ENCODE results near the gene MMP20. TPM values are rescaled to one million over a fixed set of nuclear protein-coding genes. Genes with fewer than 3 reads are reported as not detected.
"Not testable (repeated sequence)": the region's sequence is repeated elsewhere in the genome, so short reads cannot be mapped to it uniquely, and the experiment has no call there.

The MMP20 gene, protein sequence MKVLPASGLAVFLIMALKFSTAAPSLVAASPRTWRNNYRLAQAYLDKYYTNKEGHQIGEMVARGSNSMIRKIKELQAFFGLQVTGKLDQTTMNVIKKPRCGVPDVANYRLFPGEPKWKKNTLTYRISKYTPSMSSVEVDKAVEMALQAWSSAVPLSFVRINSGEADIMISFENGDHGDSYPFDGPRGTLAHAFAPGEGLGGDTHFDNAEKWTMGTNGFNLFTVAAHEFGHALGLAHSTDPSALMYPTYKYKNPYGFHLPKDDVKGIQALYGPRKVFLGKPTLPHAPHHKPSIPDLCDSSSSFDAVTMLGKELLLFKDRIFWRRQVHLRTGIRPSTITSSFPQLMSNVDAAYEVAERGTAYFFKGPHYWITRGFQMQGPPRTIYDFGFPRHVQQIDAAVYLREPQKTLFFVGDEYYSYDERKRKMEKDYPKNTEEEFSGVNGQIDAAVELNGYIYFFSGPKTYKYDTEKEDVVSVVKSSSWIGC
- total RNA-seq = not detected
- long read RNA-seq = 0 reads

DNA sequence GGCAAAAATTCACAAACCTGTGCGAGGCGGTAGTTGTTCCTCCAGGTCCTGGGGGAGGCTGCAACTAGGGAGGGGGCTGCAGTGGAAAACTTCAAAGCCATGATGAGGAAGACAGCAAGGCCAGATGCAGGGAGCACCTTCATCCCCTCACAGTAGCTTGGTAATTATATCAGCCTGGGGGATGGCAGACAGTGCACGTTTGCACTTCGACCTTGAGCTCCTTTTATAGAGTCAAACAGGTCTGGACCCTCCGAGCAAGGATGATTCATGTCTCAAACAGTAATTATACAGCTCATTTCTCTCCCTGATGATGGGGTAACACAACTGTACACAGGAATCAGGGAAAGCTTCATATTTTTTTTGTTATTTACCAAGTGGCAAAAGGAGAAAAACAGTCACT is at the start of gene MMP20:
TSS of gene MMP20 (minus strand) at position 156 of the 400 bp plus-strand sequence. CDS start at position 143, 13 bp downstream.
- DNase-seq (ENCODE audit: low spot score) = no peak

DNA sequence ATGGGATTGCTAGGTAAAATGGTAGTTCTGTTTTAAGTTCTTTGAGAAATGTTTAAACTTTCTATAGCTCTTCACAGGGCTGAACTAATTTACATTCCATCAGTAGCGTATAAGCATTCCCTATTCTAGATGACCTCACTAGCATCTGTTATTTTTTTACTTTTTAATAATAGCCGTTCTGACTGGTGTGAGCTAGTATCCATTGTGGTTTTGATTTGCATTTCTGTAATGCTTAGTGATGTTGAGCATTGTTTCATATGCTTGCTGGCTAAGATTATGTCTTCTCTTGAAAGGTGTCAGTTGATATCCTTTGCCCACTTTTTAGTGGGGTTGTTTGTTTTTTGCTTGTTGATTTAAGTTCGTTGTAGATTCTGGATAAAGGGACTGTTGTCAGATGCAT is 44.5 kb upstream of the MMP20 start:
- no peak for DNase-seq (ENCODE audit: low spot score)

DNA sequence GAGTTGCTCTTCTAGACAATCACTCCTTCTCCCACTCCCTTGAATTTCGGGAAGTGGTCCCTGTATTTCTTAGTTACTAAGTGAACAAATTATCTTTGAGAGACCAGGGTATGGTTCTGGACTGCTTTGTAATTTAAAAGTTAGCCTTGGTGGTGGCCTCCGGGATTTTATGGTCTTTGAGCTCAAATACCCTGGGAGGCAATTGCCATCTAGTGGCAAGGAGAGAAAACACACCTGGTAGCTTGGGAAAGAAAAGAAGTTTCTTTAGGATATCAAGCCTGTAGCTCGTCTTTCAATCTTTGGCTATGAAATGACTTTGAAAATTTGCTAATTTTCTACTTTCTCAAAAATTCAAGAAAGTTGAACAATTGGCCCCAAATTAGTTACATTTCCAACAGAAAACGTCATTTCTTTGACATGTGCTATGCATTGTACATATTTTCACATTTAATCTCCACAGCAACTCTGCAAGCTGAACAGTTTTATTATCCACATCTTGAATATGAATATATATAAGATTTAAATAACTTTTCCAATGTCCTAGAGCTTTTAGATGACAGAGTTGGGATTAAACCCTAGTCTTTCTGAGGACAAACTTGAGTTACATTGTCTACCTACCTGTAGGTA is 41.3 kb upstream of the MMP20 start:
- no peak for DNase-seq (ENCODE audit: low spot score)

DNA sequence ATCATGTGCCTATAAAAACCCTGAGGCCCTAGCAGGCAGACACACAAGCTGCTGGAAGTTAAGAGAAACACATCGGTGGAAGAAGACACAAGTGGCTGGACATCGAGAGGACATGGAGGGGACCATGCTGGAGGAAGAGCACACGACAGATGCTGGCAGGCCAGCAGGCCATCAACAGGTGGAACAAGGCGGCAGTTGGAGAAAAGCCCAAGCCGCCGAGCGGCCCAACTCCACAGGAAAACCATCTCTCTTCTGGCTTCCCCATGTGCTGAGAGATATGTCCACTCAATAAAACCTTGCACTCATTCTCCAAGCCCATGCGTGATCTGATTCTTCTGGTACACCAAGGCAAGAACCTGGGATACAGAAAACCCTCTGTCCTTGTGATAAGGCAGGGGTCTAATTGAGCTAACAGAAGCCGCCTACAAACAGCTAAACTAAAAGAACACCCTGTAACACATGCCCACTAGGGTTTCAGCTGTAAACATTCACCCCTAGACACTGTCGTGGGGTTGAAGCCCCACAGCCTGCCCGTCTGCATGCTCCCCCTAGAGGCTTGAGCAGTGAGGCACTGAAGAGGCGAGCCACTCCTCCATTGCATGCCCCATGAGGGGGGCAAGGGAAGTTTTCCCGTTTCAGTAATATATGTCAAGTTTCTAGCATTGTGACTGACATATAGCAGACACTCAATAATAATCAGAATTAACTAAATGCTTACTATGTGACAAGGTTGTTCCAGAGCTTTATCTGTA is 39.0 kb upstream of the MMP20 start:
- no peak for DNase-seq (ENCODE audit: low spot score)

DNA sequence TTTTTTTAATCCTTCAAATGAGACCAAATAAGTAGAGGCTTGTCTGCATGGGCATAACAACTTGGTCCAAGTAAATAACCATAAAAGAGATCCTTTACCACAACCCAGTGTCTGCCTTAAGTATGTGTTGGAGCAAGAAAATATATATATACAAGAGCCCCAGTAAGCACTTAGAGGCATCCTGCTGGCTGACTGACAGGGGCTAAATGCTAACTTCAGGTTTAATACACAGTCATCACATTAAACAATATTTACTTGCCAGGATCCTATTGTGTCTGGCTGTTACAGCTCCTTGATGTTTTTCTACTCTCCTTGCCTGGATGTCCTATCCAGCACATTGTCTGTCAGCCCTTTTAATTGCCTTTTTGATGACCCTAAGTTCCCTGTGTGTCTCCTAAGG is 37.5 kb upstream of the MMP20 start:
- no peak for DNase-seq (ENCODE audit: low spot score)

DNA sequence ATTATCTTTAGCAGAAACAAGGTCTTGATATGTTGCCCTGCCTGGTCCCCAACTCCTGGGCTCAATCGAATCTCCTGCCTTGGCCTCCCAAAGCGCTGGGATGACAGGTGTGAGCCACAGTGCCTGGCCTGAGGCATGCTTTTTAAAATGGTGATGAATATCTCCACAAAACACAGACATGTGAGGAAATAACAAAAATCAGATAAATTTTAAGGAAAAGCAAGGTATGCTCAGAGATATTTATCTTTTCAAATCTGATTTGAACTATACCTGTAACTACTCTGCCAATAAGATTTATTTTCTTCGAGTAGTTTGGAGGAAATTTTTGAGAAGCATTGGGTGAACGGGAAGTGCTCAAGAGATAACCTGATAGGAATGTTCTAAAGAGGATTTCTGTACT is 35.9 kb upstream of the MMP20 start:
- DNase-seq (ENCODE audit: low spot score) = no peak

DNA sequence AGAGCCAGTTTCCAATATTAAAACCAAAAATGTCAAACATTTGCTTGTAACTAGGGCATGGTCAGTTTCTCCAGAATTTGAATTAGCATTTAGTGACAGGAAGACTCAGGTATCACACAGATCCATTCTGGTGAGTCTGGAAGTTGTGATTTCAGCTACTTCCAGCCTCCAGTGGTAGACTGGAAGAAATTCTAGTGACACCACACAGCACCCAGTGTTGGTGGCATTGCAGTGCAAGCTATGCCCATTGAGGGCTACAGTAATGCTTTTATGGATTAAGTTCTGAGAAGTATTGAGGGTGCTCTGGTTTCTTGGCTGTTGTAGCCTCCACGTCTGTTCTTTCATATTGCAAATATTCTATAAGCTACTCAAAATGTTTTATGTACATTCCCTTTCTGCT is 31.4 kb upstream of the MMP20 start:
- no peak for DNase-seq (ENCODE audit: low spot score)

DNA sequence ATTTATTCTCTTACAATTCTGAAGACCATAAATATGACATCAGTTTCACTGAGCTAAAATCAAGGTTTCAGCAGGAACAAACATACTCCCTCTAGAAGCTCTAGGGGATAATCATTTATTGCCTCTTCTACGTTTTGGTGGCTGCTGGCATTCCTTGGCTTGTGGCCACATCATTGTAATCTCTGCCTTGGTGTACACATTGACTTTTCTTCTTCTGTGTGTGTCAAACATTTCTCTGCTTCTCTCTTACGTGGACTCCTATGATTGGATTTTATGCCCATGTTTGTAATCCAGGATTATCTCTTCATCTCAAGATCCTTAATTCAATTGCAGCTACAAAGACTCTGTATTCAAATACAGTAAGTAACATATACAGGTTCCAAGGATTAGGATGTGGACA is 30.4 kb upstream of the MMP20 start:
- DNase-seq (ENCODE audit: low spot score) = no peak

DNA sequence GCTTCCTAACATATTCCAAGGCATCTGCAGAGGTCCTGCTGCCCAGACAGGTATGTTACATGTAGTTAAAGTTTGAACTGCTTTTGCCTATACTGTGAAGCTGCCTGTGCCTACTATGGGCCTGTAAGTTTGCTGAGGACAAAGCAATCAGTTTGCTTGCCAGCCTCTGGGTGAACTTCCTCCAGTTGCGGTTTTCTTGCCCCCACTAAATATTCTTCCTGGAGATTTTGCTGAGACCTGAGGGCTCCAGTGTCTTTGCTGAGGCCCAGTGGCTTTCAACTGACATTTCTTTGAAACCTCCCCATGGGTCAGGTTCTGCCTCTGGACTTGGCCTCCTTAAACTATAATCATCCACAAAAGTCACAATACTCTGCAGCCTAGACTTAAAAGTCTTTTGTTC is 29.6 kb upstream of the MMP20 start:
- no peak for DNase-seq (ENCODE audit: low spot score)

DNA sequence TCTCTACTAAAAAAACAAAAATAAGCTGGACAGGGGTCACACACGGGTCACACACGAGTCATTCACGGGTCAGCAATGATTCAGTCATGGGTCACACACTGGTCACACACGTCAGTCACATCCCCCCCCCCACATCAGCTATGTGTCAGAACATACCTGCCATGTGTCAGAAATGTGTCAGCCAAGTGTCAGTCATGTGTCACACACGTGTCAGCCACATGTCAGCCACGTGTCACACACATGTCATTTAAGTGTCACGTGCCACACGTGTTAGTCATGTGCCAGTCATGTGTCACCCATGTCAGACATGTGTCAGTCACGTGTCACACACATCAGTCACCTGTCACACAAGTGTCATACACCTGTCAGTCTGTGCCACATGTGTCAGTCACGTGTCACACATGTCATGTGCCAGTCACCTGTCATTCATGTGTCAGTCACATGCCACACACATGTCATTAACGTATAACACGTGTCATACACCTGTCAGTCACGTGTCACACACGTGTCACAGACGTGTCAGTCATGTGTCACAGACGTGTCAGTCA is 28.7 kb upstream of the MMP20 start:
- DNase-seq (ENCODE audit: low spot score) = no peak

DNA sequence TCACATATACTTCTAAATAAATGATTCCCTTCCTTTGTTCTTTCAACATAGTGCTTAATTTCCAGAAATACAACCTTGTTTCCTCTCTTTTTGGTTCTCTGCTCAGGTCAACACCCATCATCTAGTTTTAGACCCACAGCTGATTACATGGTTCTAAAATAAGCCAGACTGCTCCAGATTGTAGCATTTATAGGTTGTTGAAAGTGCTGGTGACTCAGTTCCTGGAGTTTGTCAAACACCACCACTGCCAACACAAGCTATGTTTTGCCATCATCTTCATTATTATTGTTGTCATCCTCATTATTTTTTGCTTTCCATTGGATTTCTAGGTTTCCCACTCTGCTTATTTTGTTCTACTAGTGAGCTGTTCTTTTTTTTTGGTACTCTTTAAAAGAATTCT is 22.3 kb upstream of the MMP20 start:
- no peak for DNase-seq (ENCODE audit: low spot score)

DNA sequence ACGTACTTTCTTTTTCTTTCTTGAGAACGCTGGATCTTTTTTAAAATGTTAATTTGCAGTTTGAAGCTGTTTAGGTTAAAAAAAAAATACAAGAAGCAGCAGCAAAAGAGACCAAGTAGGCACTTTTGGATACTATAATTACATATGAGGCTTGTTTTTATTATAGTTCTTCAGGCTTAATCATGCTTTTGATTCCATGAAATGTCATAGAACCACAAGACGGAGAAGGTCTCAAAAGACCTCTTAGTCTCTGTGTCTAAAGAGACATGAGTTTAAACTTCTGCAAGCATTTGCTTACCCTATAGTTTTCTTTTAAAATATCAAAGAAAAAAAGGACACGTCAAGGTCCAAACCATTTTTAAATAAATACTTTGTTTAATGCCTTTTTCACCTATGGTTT is 18.8 kb upstream of the MMP20 start:
- DNase-seq (ENCODE audit: low spot score) = no peak

DNA sequence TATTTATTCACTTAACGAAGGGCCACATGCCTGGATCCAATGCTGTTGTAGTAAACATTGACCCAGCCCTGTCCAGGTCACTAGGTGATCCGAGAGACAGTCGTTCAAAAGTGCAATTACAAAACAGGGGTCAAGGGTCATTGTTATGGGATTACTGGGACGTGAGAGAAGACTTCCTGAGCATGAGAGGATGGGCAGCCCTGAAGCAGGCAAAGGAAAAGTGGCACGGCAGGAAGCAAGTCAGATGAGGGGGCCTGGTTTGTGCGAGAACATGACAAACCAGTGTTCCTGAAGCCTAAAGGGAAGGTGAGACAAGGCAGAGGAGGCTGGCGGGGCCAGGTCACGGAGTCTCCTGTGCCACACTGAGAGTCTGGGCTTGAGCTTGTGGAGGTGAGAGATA is 15.8 kb upstream of the MMP20 start:
- no peak for DNase-seq (ENCODE audit: low spot score)

DNA sequence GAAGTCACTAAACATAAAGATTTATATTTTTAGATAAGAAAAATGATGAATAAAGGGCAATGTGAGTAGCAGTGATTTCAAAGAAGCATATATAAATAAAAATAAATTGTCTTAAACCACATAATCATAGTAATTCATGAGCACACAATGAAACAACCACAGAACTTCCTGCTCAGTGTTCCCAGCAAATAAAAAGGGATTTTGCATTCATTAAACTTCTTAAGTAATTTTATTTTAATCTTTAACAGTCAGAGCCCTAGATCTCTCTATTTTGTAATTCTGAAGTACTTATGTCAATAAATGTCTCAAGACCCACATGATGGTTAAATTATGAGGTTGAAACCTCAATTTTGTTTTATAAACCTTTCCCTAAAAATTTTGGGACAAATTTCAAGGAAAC is 14.5 kb upstream of the MMP20 start:
- DNase-seq (ENCODE audit: low spot score) = no peak

DNA sequence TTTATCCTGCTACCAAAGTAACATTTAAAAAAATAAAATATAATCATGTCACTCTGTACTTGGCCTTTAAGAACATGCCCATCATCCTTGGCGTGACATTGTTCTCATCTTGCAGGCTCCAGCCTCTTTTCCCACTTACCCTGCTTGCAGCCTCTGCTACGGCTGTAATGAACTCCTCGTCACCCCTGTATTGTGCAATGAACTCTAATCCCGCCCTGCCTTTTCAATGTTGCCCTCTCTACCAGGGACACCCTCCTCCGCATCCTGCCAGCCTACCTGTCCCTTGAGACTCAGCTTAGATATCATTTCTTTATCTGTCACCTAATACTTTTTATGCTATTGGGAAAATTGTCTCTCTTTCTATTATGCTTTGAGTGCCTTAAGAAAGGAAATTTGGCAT is 12.6 kb upstream of the MMP20 start:
- no peak for DNase-seq (ENCODE audit: low spot score)

DNA sequence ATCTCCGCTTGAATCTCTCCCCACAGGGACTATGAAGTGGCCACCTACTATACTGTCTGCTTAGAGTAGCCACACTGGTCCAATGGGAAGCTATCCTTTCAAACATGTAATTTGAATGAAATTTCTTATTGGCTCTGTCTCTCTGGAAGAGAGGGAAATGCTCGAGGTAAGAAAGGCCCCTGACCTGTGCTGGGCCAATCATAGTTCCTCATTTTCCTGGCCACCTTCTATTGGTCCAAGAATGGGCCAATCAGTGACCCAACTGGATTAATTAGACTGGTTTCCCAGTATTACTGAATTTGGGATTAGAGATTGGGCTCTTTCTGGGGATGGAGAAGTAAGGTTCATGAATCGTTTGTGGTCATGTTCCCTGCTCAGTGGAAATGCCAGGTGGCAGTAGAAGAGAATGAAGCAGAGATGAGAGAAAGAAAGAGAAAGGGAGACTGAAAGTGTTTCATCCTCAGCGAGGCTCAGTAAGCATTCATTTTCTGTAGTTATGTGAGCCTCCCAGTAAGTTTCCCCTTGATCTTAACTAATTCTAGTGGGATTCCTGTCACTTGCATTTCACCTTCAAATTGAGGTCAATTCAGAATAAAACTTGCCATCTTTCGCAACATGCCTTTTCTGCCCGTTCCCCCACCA is 8.4 kb upstream of the MMP20 start:
- DNase-seq (ENCODE audit: low spot score) = no peak

DNA sequence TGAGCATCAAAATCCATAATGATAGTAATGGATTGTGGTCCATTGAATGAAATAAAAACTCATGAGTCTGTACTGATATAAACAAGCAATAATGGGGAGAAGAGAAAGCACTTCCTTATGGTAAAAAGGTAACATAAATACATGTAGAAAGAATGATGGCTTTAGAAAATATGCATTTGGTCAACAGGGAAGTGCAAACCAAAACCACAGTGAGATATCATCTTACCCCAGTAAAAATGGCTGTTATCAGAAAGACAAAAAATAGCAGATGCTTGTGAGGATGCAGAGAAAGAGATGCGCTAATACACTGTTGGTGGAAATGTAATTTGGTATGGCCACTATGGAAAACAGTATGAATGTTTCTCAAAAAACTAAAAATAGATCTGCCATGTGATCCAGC is 6.9 kb upstream of the MMP20 start:
- DNase-seq (ENCODE audit: low spot score) = no peak

DNA sequence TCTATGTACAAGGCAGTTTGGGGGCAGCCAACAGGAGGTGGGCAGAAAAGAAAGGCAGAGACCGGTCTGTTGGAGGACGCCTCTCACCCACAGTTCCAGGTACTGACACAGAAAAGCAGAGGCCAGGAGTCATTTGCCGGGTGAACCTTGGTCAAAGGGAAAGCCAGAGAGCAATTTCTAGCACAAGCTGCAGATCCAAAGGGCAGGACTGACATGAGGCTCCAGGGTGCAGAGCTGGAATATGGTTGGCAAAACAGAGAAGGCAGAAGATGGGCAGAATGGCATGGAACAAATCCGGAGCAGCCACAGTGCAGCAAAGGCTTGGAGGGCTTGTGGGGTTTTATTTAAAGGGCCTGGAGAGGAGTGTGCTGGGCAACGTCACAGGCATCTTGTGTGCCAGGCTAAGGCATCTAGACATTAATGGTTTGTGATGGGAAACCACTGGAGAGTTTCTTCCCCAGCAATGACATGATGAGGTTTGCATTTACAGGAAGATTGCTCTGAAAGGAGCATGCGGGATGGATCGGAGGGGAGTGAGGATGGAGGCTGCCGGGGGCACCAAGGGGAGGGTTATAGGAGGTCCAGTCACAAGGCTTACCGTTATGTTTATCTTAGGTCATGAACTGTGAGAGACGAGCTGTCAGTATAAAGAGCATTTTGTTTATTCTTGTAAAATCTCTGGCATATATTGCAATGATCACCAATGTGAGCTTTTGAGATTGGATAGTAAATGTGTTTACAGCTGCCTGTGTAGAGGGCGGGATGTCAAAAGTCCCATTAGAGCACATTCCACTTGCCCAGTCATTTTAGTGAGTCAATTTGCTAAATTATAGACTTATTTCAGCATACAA is 5.7 kb upstream of the MMP20 start:
- no peak for DNase-seq (ENCODE audit: low spot score)

DNA sequence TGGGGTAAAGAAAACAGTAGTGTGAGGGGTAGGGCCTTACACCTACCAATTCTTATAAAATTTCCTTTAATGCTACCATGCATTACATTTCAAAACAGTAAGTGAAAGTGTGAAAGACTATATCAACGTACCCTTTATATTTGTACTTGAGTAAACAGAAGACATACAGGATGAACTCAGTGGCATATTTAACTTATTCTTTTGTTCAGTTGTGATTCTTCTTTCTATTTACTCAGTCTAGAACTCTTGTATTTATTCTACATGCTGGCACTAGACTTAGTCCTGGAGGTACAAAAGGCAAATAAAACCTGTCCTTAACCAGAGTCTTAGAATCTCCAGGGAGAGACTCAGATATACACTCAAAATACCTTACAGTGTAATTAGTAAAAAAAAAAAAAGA is 4.8 kb upstream of the MMP20 start:
- DNase-seq (ENCODE audit: low spot score) = not testable (repeated sequence)

DNA sequence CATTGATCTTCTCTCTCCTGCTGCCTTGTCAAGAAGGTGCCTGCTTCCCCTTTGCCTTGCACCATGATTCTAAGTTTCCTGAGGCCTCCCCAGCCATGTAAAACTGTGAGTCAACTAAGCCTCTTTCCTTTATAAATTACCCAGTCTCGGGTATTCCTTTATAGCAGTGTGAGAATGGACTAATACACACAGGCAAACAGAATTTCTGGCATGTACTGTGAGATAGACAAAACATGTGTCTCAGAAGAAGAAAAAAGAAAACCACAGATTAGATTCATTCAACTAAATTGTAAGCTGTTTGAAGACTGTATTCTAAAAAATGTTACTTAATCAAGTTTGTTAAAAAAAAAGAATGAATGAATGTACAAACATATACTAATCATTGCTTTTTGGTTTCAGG is 1.5 kb upstream of the MMP20 start:
- no peak for DNase-seq (ENCODE audit: low spot score)

All from mesenteric fat pad (tissue), 1 donor.